ENCODE measurements around the gene SHISAL1. TPM values are rescaled to one million over a fixed set of nuclear protein-coding genes. Genes with fewer than 3 reads are reported as not detected.

Gene SHISAL1
- total RNA-seq, 1 experiment from 2014 or later = 1.1 TPM

DNA sequence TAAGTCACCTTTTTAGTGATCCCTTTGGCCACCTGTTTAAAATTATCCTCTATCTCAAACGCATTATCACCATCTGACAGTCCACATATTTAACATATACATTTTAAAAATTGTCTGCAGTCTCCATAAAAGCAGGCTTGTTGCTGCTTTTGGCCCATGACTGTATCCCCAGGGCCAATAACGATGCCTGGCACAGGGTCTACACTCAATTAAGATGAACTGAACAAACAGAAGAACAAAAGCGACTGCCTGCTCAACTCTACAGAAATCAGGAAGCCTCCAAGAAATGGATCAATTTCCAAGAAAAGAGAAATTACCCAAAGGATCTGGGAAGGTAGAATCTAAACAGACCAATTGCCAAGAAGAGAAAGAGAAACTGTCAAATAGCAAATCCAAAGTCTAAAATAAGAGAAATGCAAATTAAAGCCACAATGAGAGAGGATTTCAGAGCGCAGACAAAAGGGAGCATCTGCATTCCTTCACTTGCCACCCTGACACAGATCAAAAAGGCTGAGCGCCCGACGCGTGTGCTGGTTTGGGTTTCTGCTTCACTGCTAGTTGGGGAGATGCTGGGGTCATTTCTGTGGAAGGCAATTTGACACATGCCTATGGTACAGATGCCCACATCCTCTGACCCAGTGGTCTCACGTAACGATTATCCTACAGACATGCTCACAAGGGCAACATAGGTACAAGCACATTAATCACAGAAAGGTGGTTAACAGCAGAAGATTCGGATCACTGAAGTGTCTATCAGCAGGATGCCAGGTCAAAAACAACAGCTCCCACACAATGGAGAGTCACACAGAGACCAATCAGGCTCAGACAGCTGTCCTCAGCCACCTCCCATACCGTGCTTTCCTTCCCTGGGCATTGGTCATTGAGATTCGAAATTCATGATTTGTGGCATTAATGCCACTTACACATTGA, 55.9 kb downstream of the SHISAL1 start:
- Histone ChIP-seq H3K79me2 (ENCODE audit: low read length) (no peaks in the 10 kb centered on the region), H3K27ac (ENCODE audit: low read length) (no peak overlapping the region), H3F3A (ENCODE audit: low read length, unreplicated experiment) (no peaks in the 10 kb centered on the region), H3K9ac (ENCODE audit: low read length) (no peak overlapping the region), H3K4me3 (ENCODE audit: low read length) (no peak overlapping the region), H3K36me3 (ENCODE audit: low read depth, low read length) (no peaks in the 10 kb centered on the region), H4K20me1 (ENCODE audit: low read length) (no peaks in the 10 kb centered on the region), H2AFZ (ENCODE audit: low read length) (no peak overlapping the region), H3K9me2 (replicated peaks; ENCODE audit: low read length) (no peaks in the 10 kb centered on the region), H3K9me3 (ENCODE audit: low read length) (no peaks in the 10 kb centered on the region), H3K4me1 (ENCODE audit: insufficient read depth, low read length) (no peaks in the 10 kb centered on the region), H3K27me3 (ENCODE audit: low read length) (no peaks in the 10 kb centered on the region), H3K4me2 (ENCODE audit: low read length) (no peak overlapping the region)
- POLR2A ChIA-PET (ENCODE audit: unreplicated experiment) = no interaction called here
- no peak for ATAC-seq
- intact Hi-C loops (cut with micrococcal nuclease) = no loop called here
- no TSS peak for BruUV-seq (replicated peaks)
- TF ChIP-seq EZH2 (IDR thresholded peaks at IDR 0.05; ENCODE audit: low read length, unreplicated experiment) (no peak), EZH2phosphoT487 (IDR thresholded peaks at IDR 0.05; ENCODE audit: borderline replicate concordance, low read length) (no peak)
- TF ChIP-seq, protein P1, sequence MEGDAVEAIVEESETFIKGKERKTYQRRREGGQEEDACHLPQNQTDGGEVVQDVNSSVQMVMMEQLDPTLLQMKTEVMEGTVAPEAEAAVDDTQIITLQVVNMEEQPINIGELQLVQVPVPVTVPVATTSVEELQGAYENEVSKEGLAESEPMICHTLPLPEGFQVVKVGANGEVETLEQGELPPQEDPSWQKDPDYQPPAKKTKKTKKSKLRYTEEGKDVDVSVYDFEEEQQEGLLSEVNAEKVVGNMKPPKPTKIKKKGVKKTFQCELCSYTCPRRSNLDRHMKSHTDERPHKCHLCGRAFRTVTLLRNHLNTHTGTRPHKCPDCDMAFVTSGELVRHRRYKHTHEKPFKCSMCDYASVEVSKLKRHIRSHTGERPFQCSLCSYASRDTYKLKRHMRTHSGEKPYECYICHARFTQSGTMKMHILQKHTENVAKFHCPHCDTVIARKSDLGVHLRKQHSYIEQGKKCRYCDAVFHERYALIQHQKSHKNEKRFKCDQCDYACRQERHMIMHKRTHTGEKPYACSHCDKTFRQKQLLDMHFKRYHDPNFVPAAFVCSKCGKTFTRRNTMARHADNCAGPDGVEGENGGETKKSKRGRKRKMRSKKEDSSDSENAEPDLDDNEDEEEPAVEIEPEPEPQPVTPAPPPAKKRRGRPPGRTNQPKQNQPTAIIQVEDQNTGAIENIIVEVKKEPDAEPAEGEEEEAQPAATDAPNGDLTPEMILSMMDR (conservative IDR thresholded peaks at IDR 0.05; ENCODE audit: low read depth, low read length) = no peak
- no peak for DNase-seq
- CTCF ChIA-PET = no interaction called here

DNA sequence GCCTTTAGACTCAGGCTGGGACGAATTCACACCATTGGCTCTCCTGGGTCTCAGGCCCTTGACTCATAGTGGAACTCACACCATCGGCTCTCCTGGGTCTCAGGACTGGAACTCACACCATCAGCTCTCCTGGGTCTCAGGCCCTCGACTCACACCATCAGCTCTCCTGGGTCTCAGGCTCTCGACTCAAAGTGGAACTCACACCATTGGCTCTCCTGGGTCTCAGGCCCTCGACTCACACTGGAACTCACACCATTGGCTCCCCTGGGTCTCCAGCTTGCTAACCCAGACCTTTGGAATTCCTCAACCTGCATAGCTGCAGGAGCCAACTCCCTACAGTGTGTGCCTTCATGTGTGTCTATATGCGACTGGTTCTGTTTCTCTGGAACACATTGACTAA, 56.7 kb downstream of the SHISAL1 start:
- Histone ChIP-seq H3K27ac (ENCODE audit: low read length) (no peak overlapping the region), H4K20me1 (ENCODE audit: low read length) (no peaks in the 10 kb centered on the region), H3K9me3 (ENCODE audit: low read length) (no peaks in the 10 kb centered on the region), H3K36me3 (ENCODE audit: low read depth, low read length) (no peaks in the 10 kb centered on the region), H3F3A (ENCODE audit: low read length, unreplicated experiment) (no peaks in the 10 kb centered on the region), H2AFZ (ENCODE audit: low read length) (no peak overlapping the region), H3K9me2 (replicated peaks; ENCODE audit: low read length) (no peaks in the 10 kb centered on the region), H3K9ac (ENCODE audit: low read length) (no peak overlapping the region), H3K4me3 (ENCODE audit: low read length) (no peak overlapping the region), H3K4me2 (ENCODE audit: low read length) (no peak overlapping the region), H3K79me2 (ENCODE audit: low read length) (no peaks in the 10 kb centered on the region), H3K4me1 (ENCODE audit: insufficient read depth, low read length) (no peaks in the 10 kb centered on the region), H3K27me3 (ENCODE audit: low read length) (no peaks in the 10 kb centered on the region)
- DNase-seq (no peak), ATAC-seq (no peak)
- ChIA-PET POLR2A (ENCODE audit: unreplicated experiment) (no interaction called here), CTCF (no interaction called here)
- TF ChIP-seq EZH2 (IDR thresholded peaks at IDR 0.05; ENCODE audit: low read length, unreplicated experiment) (no peak), EZH2phosphoT487 (IDR thresholded peaks at IDR 0.05; ENCODE audit: borderline replicate concordance, low read length) (no peak)
- TF ChIP-seq, protein P1 (conservative IDR thresholded peaks at IDR 0.05; ENCODE audit: low read depth, low read length) = no peak
- BruUV-seq (replicated peaks) = no TSS peak
- intact Hi-C loops (cut with micrococcal nuclease) = no loop called here

DNA sequence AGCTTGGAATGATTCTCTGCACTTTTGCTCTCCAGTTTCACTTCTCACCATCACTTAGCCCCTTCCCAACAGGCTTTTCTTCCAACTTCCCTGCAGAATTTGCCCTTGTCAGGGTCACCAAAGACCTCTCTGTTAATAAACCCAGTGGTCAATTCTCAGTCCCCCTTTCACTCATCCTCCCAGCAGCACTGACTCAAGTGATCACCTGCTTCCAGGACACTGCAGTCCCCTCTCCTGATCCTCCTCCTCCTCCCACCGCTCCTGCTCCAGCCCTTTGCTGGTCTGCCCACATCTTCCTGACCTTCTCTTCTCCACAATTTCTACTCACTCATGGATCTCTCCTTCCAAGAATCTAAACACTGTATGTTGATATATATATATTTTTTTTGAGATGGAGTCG, 57.9 kb downstream of the SHISAL1 start:
- Histone ChIP-seq H3F3A (ENCODE audit: low read length, unreplicated experiment) (no peaks in the 10 kb centered on the region), H3K4me1 (ENCODE audit: insufficient read depth, low read length) (no peaks in the 10 kb centered on the region), H2AFZ (ENCODE audit: low read length) (no peak overlapping the region), H3K79me2 (ENCODE audit: low read length) (no peaks in the 10 kb centered on the region), H3K9me3 (ENCODE audit: low read length) (no peaks in the 10 kb centered on the region), H3K4me2 (ENCODE audit: low read length) (no peak overlapping the region), H3K9me2 (replicated peaks; ENCODE audit: low read length) (no peaks in the 10 kb centered on the region), H4K20me1 (ENCODE audit: low read length) (no peaks in the 10 kb centered on the region), H3K4me3 (ENCODE audit: low read length) (no peak overlapping the region), H3K27me3 (ENCODE audit: low read length) (no peaks in the 10 kb centered on the region), H3K36me3 (ENCODE audit: low read depth, low read length) (no peaks in the 10 kb centered on the region), H3K27ac (ENCODE audit: low read length) (no peak overlapping the region), H3K9ac (ENCODE audit: low read length) (no peak overlapping the region)
- POLR2A ChIA-PET (ENCODE audit: unreplicated experiment) = no interaction called here
- no TSS peak for BruUV-seq (replicated peaks)
- ATAC-seq (no peak), DNase-seq (no peak)
- CTCF ChIA-PET = no interaction called here
- intact Hi-C loops (cut with micrococcal nuclease) = no loop called here
- TF ChIP-seq EZH2phosphoT487 (IDR thresholded peaks at IDR 0.05; ENCODE audit: borderline replicate concordance, low read length) = no peak
- TF ChIP-seq, protein P1 (conservative IDR thresholded peaks at IDR 0.05; ENCODE audit: low read depth, low read length) = no peak
- no peak for TF ChIP-seq EZH2 (IDR thresholded peaks at IDR 0.05; ENCODE audit: low read length, unreplicated experiment)

All from PC-3 (cell line).